K562 (cell line): Measurements from ENCODE around the gene PACSIN2. TPM values are rescaled to one million over a fixed set of nuclear protein-coding genes. Genes with fewer than 3 reads are reported as not detected.

Experiments
- ATAC-seq: fragments of 200-7000 bp; cut with Tn5 transposase; 3 replicates; pipeline ENCODE4 v1.9.1; 2020; ENCODE audit warnings: moderate library complexity
- BruUV-seq: library from RNA; stranded (reverse); fragments of 400-500 nt; replicated peaks from 2 replicates; lab custom pipeline; 2021; lab: Mats Ljungman, UMichigan
- CTCF ChIA-PET: fragments of 300-600 bp; formaldehyde crosslinking; extraction: SDS; loops from one replicate; lab custom pipeline; 2021; ENCODE audit warnings: low intra/inter-chr PET ratio; lab: Yijun Ruan, JAX
- POLR2A ChIA-PET: fragments of 300-600, 350-650 bp; sonication (Branson Sonifier 250); formaldehyde crosslinking; extraction: SDS; loops from one replicate; lab custom pipeline; 2021; ENCODE audit warnings: antibody characterized with exemption, inconsistent platforms; lab: Yijun Ruan, JAX
- DNase-seq, 4 experiments: peaks; one replicate each; pipeline versions ENCODE4 v3.0.0 to v3.0.0-alpha.2; 2011 to 2018; ENCODE audit warnings: low spot score in 3 of 4, mixed read lengths in 3 of 4; ENCODE audit errors: extremely low read depth in 1 of 4
- FAIRE-seq: peaks from 2 replicates; lab custom pipeline; 2011; peaks lifted over from hg19 to GRCh38; lab: Jason Lieb, UNC
- H2AFZ ChIP-seq: 2 replicates; pipeline ENCODE4 v1.6.0; 2011; ENCODE audit warnings: low read depth, low read length, control low read depth, inconsistent platforms
- H3K27ac ChIP-seq: fragments of 200-600 bp; 3 replicates; pipeline ENCODE4 v1.8.0; 2011; ENCODE audit warnings: low read depth, mild to moderate bottlenecking, control low read depth, inconsistent platforms, low read length, moderate library complexity, mixed read lengths; ENCODE audit errors: extremely low read depth
- H3K27me3 ChIP-seq, 2 experiments: fragments of 300-600 bp in 1 of 2; 2 replicates in 1 of 2; 3 replicates in 1 of 2; pipeline versions ENCODE4 v1.6.0 to v1.8.0; 2011; ENCODE audit warnings: inconsistent platforms in 2 of 2, low read length in 2 of 2, mild to moderate bottlenecking in 1 of 2, mixed read lengths in 1 of 2, moderate library complexity in 1 of 2; ENCODE audit not compliant: control insufficient read depth in 2 of 2, insufficient read depth in 2 of 2
- H3K36me3 ChIP-seq: fragments of 300-600 bp; 3 replicates; pipeline ENCODE4 v1.8.0; 2011; ENCODE audit warnings: mild to moderate bottlenecking, low read length, inconsistent platforms; ENCODE audit not compliant: control insufficient read depth, insufficient read depth
- H3K4me1 ChIP-seq, 2 experiments: fragments of 200-600 bp in 1 of 2; replicated peaks in 1 of 2; 2 replicates in 1 of 2; 3 replicates in 1 of 2; pipeline versions ENCODE4 v1.5.1 to v1.8.0; 2011; ENCODE audit warnings: inconsistent platforms in 2 of 2, low read length in 2 of 2, mild to moderate bottlenecking in 1 of 2, mixed read lengths in 1 of 2, moderate library complexity in 1 of 2; ENCODE audit not compliant: control insufficient read depth in 2 of 2, insufficient read depth in 2 of 2
- H3K4me2 ChIP-seq: 2 replicates; pipeline ENCODE4 v1.6.1; 2011; ENCODE audit warnings: low read length, control low read depth, inconsistent platforms, mixed read lengths; ENCODE audit not compliant: insufficient read depth
- H3K4me3 ChIP-seq: fragments of 200-600 bp; sonication (generic), shearing (Covaris generic); 2 replicates; pipeline ENCODE4 v1.5.1; 2016; ENCODE audit warnings: control low read depth, inconsistent platforms
- H3K79me2 ChIP-seq: fragments of 200-600 bp; 3 replicates; pipeline ENCODE4 v1.8.0; 2011; ENCODE audit warnings: low read length, inconsistent platforms; ENCODE audit not compliant: control insufficient read depth, insufficient read depth
- H3K9ac ChIP-seq, 2 experiments: 2 replicates each; pipeline versions ENCODE4 v1.6.0 to v1.6.1; 2011; ENCODE audit warnings: low read depth in 2 of 2, low read length in 2 of 2, control low read depth in 1 of 2, inconsistent platforms in 1 of 2, mild to moderate bottlenecking in 1 of 2, mixed read lengths in 1 of 2; ENCODE audit not compliant: insufficient read depth in 1 of 2
- H3K9me1 ChIP-seq: one replicate; pipeline ENCODE4 v1.6.0; 2011; ENCODE audit warnings: inconsistent platforms, mild to moderate bottlenecking, low read length, moderate library complexity; ENCODE audit not compliant: control insufficient read depth, insufficient read depth
- H3K9me3 ChIP-seq: replicated peaks from 2 replicates; pipeline ENCODE4 v1.5.1; 2011; ENCODE audit warnings: low read depth, low read length, inconsistent platforms; ENCODE audit not compliant: control insufficient read depth, insufficient read depth
- H4K20me1 ChIP-seq: replicated peaks from 2 replicates; pipeline ENCODE4 v1.6.1; 2011; ENCODE audit warnings: low read length, inconsistent platforms, mixed read lengths; ENCODE audit not compliant: control insufficient read depth, insufficient read depth
- BDP1 ChIP-seq: IDR thresholded peaks from 3 replicates; pipeline ENCODE4 v1.6.1; 2011; ENCODE audit not compliant: insufficient read length, insufficient read depth
- CXXC5 ChIP-seq: fragments of 250-450 bp; sonication (Bioruptor Pico); IDR thresholded peaks from 2 replicates; pipeline ENCODE4 v1.8.0; 2022; ENCODE audit warnings: inconsistent platforms, mild to moderate bottlenecking, moderate library complexity
- MAFF ChIP-seq: IDR thresholded peaks from 2 replicates; pipeline ENCODE4 v1.6.1; 2012; ENCODE audit warnings: low read length, improper control_type of control experiment
- PHB ChIP-seq: fragments of 250-450 bp; sonication (Bioruptor Pico); IDR thresholded peaks from 2 replicates; pipeline ENCODE4 v1.5.0; 2021
- RB1 ChIP-seq: fragments of 450-650 bp; IDR thresholded peaks from 2 replicates; pipeline ENCODE4 v1.6.1; 2017; ENCODE audit warnings: low read depth, mild to moderate bottlenecking
- WGBS: fragments of 100-300 bp; shearing (Covaris generic); methylation state at CpG from one replicate; pipeline ENCODE4 v1.1.6; 2016; ENCODE audit warnings: low coverage, mixed read lengths; ENCODE audit not compliant: insufficient coverage; ENCODE audit errors: missing lambda C conversion rate; 5-methylcytosine and 5-hydroxymethylcytosine counted together
- in situ Hi-C: fragments of 300-500 bp; cut with MboI; formaldehyde crosslinking; loops from 4 replicates; pipeline ENCODE4 v1.15.0; 2018; ENCODE audit warnings: inconsistent platforms, mixed read lengths
- intact Hi-C: fragments of 100-400 bp; cut with micrococcal nuclease; formaldehyde crosslinking; loops from 2 replicates; pipeline ENCODE4 v1.14.2; 2022
- polyA plus RNA-seq, 8 experiments: library from polyadenylated mRNA; depleted of rRNA in 4 of 8; stranded (reverse) in 5 of 8; unstranded in 3 of 8; fragments of >200 nt; fragmentation: Nextera tagmentation in 2 of 8; fragmentation: Illumina TruSeq in 1 of 8; extraction: Ambion mirVana in 2 of 8; extraction: Trizol in 1 of 8; gene quantifications; 2 replicates each; pipeline versions ENCODE4 v1.2.1 to v1.2.3, GENCODE V29; 2011 to 2014; ENCODE audit warnings: inconsistent platforms in 1 of 8, missing spikeins in 1 of 8
- total RNA-seq, 7 experiments: library from RNA; depleted of rRNA in 6 of 7; stranded (reverse); fragments of >200 nt in 6 of 7; fragmentation: Illumina TruSeq in 2 of 7; extraction: Trizol in 2 of 7; gene quantifications; 2 replicates each; pipeline versions ENCODE4 v1.2.1 to v1.2.3, GENCODE V29; 2011 to 2021; ENCODE audit warnings: low replicate concordance in 1 of 7
- TF ChIP-seq, protein P1 (sequence below): fragments of 450-650 bp; IDR thresholded peaks from 2 replicates; pipeline ENCODE4 v1.6.1; 2016; ENCODE audit warnings: borderline replicate concordance
- TF ChIP-seq, protein P2 (sequence below): sonication (generic); formaldehyde crosslinking; IDR thresholded peaks from 2 replicates; pipeline ENCODE4 v1.9.0; 2022; ENCODE audit warnings: mild to moderate bottlenecking, missing genetic modification reagents
- TF ChIP-seq, protein P3 (sequence below), 2 experiments: fragments of 450-650 bp; IDR thresholded peaks; 2 replicates each; pipeline ENCODE4 v1.6.1; 2018; ENCODE audit warnings: mild to moderate bottlenecking in 2 of 2, low read depth in 1 of 2; ENCODE audit not compliant: partially characterized antibody in 2 of 2

Gene PACSIN2
- total and polyA plus RNA-seq, 9 of the 15 experiments (the other 6 are each of a cell fraction or from before 2014, with no cell fraction given) = 0.45 to 45.1 (median 23.9) TPM

DNA sequence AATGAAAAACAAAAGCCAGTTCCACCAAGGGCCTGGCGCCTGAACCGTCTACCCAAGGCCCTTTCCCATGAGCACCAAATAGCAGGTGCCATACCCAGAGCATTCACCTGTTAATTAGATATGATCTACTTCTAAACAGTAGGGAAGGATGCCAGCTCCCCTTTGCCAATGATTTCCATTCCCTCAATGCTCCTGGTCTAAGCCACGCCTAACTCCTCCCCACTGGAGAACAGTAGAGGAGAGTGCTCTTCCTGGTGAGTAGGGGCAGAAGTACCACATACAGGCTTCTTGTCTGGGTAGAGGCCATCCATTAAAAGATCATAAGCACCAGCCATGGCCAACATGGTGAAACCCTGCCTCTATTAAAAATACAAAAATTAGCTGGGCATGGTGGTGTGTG is 40.7 kb downstream of the PACSIN2 start:
- TF ChIP-seq MAFF (no peak), PHB (CRISPR knock-in tag) (no peak), CXXC5 (CRISPR knock-in tag) (no peak), RB1 (no peak), BDP1 (no peak)
- TF ChIP-seq, protein P1, sequence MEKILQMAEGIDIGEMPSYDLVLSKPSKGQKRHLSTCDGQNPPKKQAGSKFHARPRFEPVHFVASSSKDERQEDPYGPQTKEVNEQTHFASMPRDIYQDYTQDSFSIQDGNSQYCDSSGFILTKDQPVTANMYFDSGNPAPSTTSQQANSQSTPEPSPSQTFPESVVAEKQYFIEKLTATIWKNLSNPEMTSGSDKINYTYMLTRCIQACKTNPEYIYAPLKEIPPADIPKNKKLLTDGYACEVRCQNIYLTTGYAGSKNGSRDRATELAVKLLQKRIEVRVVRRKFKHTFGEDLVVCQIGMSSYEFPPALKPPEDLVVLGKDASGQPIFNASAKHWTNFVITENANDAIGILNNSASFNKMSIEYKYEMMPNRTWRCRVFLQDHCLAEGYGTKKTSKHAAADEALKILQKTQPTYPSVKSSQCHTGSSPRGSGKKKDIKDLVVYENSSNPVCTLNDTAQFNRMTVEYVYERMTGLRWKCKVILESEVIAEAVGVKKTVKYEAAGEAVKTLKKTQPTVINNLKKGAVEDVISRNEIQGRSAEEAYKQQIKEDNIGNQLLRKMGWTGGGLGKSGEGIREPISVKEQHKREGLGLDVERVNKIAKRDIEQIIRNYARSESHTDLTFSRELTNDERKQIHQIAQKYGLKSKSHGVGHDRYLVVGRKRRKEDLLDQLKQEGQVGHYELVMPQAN = no peak
- TF ChIP-seq, protein P2, sequence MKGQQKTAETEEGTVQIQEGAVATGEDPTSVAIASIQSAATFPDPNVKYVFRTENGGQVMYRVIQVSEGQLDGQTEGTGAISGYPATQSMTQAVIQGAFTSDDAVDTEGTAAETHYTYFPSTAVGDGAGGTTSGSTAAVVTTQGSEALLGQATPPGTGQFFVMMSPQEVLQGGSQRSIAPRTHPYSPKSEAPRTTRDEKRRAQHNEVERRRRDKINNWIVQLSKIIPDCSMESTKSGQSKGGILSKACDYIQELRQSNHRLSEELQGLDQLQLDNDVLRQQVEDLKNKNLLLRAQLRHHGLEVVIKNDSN = no peak
- TF ChIP-seq, protein P3, sequence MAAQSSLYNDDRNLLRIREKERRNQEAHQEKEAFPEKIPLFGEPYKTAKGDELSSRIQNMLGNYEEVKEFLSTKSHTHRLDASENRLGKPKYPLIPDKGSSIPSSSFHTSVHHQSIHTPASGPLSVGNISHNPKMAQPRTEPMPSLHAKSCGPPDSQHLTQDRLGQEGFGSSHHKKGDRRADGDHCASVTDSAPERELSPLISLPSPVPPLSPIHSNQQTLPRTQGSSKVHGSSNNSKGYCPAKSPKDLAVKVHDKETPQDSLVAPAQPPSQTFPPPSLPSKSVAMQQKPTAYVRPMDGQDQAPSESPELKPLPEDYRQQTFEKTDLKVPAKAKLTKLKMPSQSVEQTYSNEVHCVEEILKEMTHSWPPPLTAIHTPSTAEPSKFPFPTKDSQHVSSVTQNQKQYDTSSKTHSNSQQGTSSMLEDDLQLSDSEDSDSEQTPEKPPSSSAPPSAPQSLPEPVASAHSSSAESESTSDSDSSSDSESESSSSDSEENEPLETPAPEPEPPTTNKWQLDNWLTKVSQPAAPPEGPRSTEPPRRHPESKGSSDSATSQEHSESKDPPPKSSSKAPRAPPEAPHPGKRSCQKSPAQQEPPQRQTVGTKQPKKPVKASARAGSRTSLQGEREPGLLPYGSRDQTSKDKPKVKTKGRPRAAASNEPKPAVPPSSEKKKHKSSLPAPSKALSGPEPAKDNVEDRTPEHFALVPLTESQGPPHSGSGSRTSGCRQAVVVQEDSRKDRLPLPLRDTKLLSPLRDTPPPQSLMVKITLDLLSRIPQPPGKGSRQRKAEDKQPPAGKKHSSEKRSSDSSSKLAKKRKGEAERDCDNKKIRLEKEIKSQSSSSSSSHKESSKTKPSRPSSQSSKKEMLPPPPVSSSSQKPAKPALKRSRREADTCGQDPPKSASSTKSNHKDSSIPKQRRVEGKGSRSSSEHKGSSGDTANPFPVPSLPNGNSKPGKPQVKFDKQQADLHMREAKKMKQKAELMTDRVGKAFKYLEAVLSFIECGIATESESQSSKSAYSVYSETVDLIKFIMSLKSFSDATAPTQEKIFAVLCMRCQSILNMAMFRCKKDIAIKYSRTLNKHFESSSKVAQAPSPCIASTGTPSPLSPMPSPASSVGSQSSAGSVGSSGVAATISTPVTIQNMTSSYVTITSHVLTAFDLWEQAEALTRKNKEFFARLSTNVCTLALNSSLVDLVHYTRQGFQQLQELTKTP (IDR thresholded peaks at IDR 0.05; ENCODE audit: low read depth in 1 of 2, partially characterized antibody in 2 of 2) = no peak
- peaks cover 9 to 10% of the 10 kb centered on the region in 2 experiments for H3K4me1 ChIP-seq
- in situ Hi-C loops = no loop called here
- DNase-seq = no peak
- ChIA-PET POLR2A (interaction anchor here (0.6 to 1.2 kb wide), 3 partner anchors 12 to 1751 kb away, joined by 3 to 4 read pairs (median 3); no protein-coding TSS in a partner anchor), CTCF (no interaction called here)
- H3K9ac ChIP-seq = no peak overlapping the region
- ATAC-seq = no peak
- no peak overlapping the region for H3K4me3 ChIP-seq
- no peak overlapping the region for H3K27ac ChIP-seq
- no peaks in the 10 kb centered on the region for H3K9me1 ChIP-seq
- BruUV-seq = no TSS peak
- H4K20me1 ChIP-seq = peaks cover 11% of the 10 kb centered on the region; the same call in 1 of the 2 replicates
- no peak for FAIRE-seq
- no peaks in the 10 kb centered on the region for H3K27me3 ChIP-seq
- H2AFZ ChIP-seq = no peak overlapping the region
- H3K36me3 ChIP-seq = no peaks in the 10 kb centered on the region
- intact Hi-C loops = loop anchor here (10.0 kb wide), 1 partner anchor 61 kb away; no protein-coding TSS in a partner anchor
- H3K9me3 ChIP-seq = no peaks in the 10 kb centered on the region
- H3K79me2 ChIP-seq = peaks cover 26% of the 10 kb centered on the region
- WGBS = 79% methylated on average over 3 of the region's 3 CpGs
- H3K4me2 ChIP-seq = no peak overlapping the region
